Measurements from ENCODE around the gene PAPPA2.

The PAPPA2 gene

GRCh38 chr1:176605176-176605575 lies 142.2 kb downstream of the PAPPA2 start:
- no peak overlapping the region for H2AFZ ChIP-seq (ENCODE audit: insufficient read depth, low read length, poor library complexity)
- peak in 1 of 2 donors; percentile 62 for DNase-seq

GRCh38 chr1:176609556-176610408 lies 146.8 kb downstream of the PAPPA2 start:
- Histone ChIP-seq H3K79me1 (ENCODE audit: low read length) (peaks cover 4% of the 10 kb centered on the region), H2BK120ac (ENCODE audit: insufficient read depth, low read length, poor library complexity) (no peak overlapping the region), H4K12ac (ENCODE audit: low read depth, low read length) (no peak overlapping the region), H3K79me2 (ENCODE audit: control insufficient read depth, insufficient read depth, low read length, poor library complexity) (no peaks in the 10 kb centered on the region), H3K9ac (ENCODE audit: low read length) (no peak overlapping the region), H2AK5ac (ENCODE audit: low read length) (no peak overlapping the region), H3K9me3 (ENCODE audit: insufficient read depth, low read depth, low read length) (no peaks in the 10 kb centered on the region), H2BK5ac (ENCODE audit: low read depth, low read length, poor library complexity) (peak overlapping the region; percentile 50), H3K23ac (ENCODE audit: low read length) (no peak overlapping the region), H3K4me1 (ENCODE audit: control insufficient read depth in 1 of 2, insufficient read depth in 2 of 2, low read length in 2 of 2) (peaks cover 0 to 2% of the 10 kb centered on the region in 2 experiments), H3K36me3 (ENCODE audit: control insufficient read depth in 1 of 2, insufficient read depth in 2 of 2, low read length in 2 of 2) (no peaks in the 10 kb centered on the region), H4K91ac (ENCODE audit: low read depth, low read length) (peak overlapping the region; percentile 68), H3K27me3 (ENCODE audit: insufficient read depth, low read length) (no peaks in the 10 kb centered on the region), H3K4me2 (ENCODE audit: low read length) (no peak overlapping the region), H3K4me3 (ENCODE audit: low read depth, low read length) (no peak overlapping the region), H4K8ac (ENCODE audit: low read depth, low read length) (no peak overlapping the region), H3K4ac (ENCODE audit: low read depth, low read length) (no peak overlapping the region), H3K18ac (ENCODE audit: low read length) (no peak overlapping the region), H2AFZ (ENCODE audit: insufficient read depth, low read length, poor library complexity) (no peak overlapping the region), H2BK12ac (ENCODE audit: low read length) (peak overlapping the region; percentile 59), H3K14ac (ENCODE audit: low read length) (no peak overlapping the region), H3K27ac (ENCODE audit: low read depth, low read length) (no peak overlapping the region)
- no CpG with 5 or more reads among the region's 3 CpGs for WGBS (ENCODE audit: extremely low coverage, insufficient coverage, insufficient read length)
- DNase-seq = peak in 1 of 2 donors; percentile 63

More at GRCh38 chr1:176605176-176605575, 142.2 kb downstream of the PAPPA2 start:
- Histone ChIP-seq H3K79me2 (ENCODE audit: control insufficient read depth, insufficient read depth, low read length, poor library complexity) (no peaks in the 10 kb centered on the region), H2BK12ac (ENCODE audit: low read length) (no peak overlapping the region), H3K9ac (ENCODE audit: low read length) (no peak overlapping the region), H3K4ac (ENCODE audit: low read depth, low read length) (no peak overlapping the region), H3K9me3 (ENCODE audit: insufficient read depth, low read depth, low read length) (no peaks in the 10 kb centered on the region), H3K23ac (ENCODE audit: low read length) (no peak overlapping the region), H4K12ac (ENCODE audit: low read depth, low read length) (no peak overlapping the region), H3K4me2 (ENCODE audit: low read length) (no peak overlapping the region), H2BK5ac (ENCODE audit: low read depth, low read length, poor library complexity) (no peak overlapping the region), H3K4me1 (ENCODE audit: control insufficient read depth in 1 of 2, insufficient read depth in 2 of 2, low read length in 2 of 2) (peaks cover 8 to 16% of the 10 kb centered on the region in 2 experiments), H3K27ac (ENCODE audit: low read depth, low read length) (peak overlapping the region; percentile 47), H2BK120ac (ENCODE audit: insufficient read depth, low read length, poor library complexity) (no peak overlapping the region), H3K36me3 (ENCODE audit: control insufficient read depth in 1 of 2, insufficient read depth in 2 of 2, low read length in 2 of 2) (no peaks in the 10 kb centered on the region), H3K27me3 (ENCODE audit: insufficient read depth, low read length) (no peaks in the 10 kb centered on the region), H3K14ac (ENCODE audit: low read length) (no peak overlapping the region), H4K8ac (ENCODE audit: low read depth, low read length) (no peak overlapping the region), H2AK5ac (ENCODE audit: low read length) (no peak overlapping the region), H4K91ac (ENCODE audit: low read depth, low read length) (no peak overlapping the region), H3K79me1 (ENCODE audit: low read length) (peaks cover 14% of the 10 kb centered on the region), H3K18ac (ENCODE audit: low read length) (no peak overlapping the region), H3K4me3 (ENCODE audit: low read depth, low read length) (no peak overlapping the region)
- WGBS (ENCODE audit: extremely low coverage, insufficient coverage, insufficient read length) = no CpG with 5 or more reads among the region's 1 CpG

- H4K8ac ChIP-seq (ENCODE audit: low read depth, low read length) = no peak overlapping the region
- H2AK5ac ChIP-seq (ENCODE audit: low read length) = no peak overlapping the region
- H3K27me3 ChIP-seq (ENCODE audit: insufficient read depth, low read length) = no peaks in the 10 kb centered on the region
- H2AFZ ChIP-seq (ENCODE audit: insufficient read depth, low read length, poor library complexity) = no peak overlapping the region
- H2BK12ac ChIP-seq (ENCODE audit: low read length) = no peak overlapping the region
- no peak overlapping the region for H2BK120ac ChIP-seq (ENCODE audit: insufficient read depth, low read length, poor library complexity)
- H3K4me3 ChIP-seq (ENCODE audit: low read depth, low read length) = no peak overlapping the region
- H3K79me1 ChIP-seq (ENCODE audit: low read length) = peaks cover 2% of the 10 kb centered on the region
- no peak overlapping the region for H4K12ac ChIP-seq (ENCODE audit: low read depth, low read length)
- H3K79me2 ChIP-seq (ENCODE audit: control insufficient read depth, insufficient read depth, low read length, poor library complexity) = no peaks in the 10 kb centered on the region
- H3K9ac ChIP-seq (ENCODE audit: low read length) = no peak overlapping the region
- no peak overlapping the region for H3K4me2 ChIP-seq (ENCODE audit: low read length)
- H3K9me3 ChIP-seq (ENCODE audit: insufficient read depth, low read depth, low read length) = no peaks in the 10 kb centered on the region
- no peak overlapping the region for H2BK5ac ChIP-seq (ENCODE audit: low read depth, low read length, poor library complexity)
- no peak overlapping the region for H3K14ac ChIP-seq (ENCODE audit: low read length)
- DNase-seq = no peak
- no peak overlapping the region for H3K27ac ChIP-seq (ENCODE audit: low read depth, low read length)
- no peak overlapping the region for H3K23ac ChIP-seq (ENCODE audit: low read length)
- H3K36me3 ChIP-seq (ENCODE audit: control insufficient read depth in 1 of 2, insufficient read depth in 2 of 2, low read length in 2 of 2) = no peaks in the 10 kb centered on the region
- no peak overlapping the region for H3K4ac ChIP-seq (ENCODE audit: low read depth, low read length)
- H3K18ac ChIP-seq (ENCODE audit: low read length) = no peak overlapping the region
- peaks cover 0 to 2% of the 10 kb centered on the region in 2 experiments for H3K4me1 ChIP-seq (ENCODE audit: control insufficient read depth in 1 of 2, insufficient read depth in 2 of 2, low read length in 2 of 2)
- no CpG with 5 or more reads among the region's 4 CpGs for WGBS (ENCODE audit: extremely low coverage, insufficient coverage, insufficient read length)
- no peak overlapping the region for H4K91ac ChIP-seq (ENCODE audit: low read depth, low read length)
Observed at GRCh38 chr1:176612791-176613190, 149.8 kb downstream of the PAPPA2 start.

GRCh38 chr1:176617881-176618280 lies 154.9 kb downstream of the PAPPA2 start:
- Histone ChIP-seq H3K27me3 (ENCODE audit: insufficient read depth, low read length) (no peaks in the 10 kb centered on the region), H2BK12ac (ENCODE audit: low read length) (no peak overlapping the region), H4K8ac (ENCODE audit: low read depth, low read length) (no peak overlapping the region), H3K27ac (ENCODE audit: low read depth, low read length) (peak overlapping the region; percentile 9), H3K4me2 (ENCODE audit: low read length) (no peak overlapping the region), H3K4me1 (ENCODE audit: control insufficient read depth in 1 of 2, insufficient read depth in 2 of 2, low read length in 2 of 2) (no peaks in the 10 kb centered on the region), H2BK120ac (ENCODE audit: insufficient read depth, low read length, poor library complexity) (no peak overlapping the region), H4K91ac (ENCODE audit: low read depth, low read length) (no peak overlapping the region), H3K4me3 (ENCODE audit: low read depth, low read length) (no peak overlapping the region), H3K9ac (ENCODE audit: low read length) (no peak overlapping the region), H3K36me3 (ENCODE audit: control insufficient read depth in 1 of 2, insufficient read depth in 2 of 2, low read length in 2 of 2) (no peaks in the 10 kb centered on the region), H3K18ac (ENCODE audit: low read length) (no peak overlapping the region), H3K23ac (ENCODE audit: low read length) (no peak overlapping the region), H2AFZ (ENCODE audit: insufficient read depth, low read length, poor library complexity) (no peak overlapping the region), H3K4ac (ENCODE audit: low read depth, low read length) (no peak overlapping the region), H2BK5ac (ENCODE audit: low read depth, low read length, poor library complexity) (no peak overlapping the region), H3K79me1 (ENCODE audit: low read length) (no peaks in the 10 kb centered on the region), H3K14ac (ENCODE audit: low read length) (no peak overlapping the region), H3K9me3 (ENCODE audit: insufficient read depth, low read depth, low read length) (no peaks in the 10 kb centered on the region), H4K12ac (ENCODE audit: low read depth, low read length) (no peak overlapping the region), H2AK5ac (ENCODE audit: low read length) (no peak overlapping the region), H3K79me2 (ENCODE audit: control insufficient read depth, insufficient read depth, low read length, poor library complexity) (no peaks in the 10 kb centered on the region)
- DNase-seq = peak in 1 of 2 donors; percentile 58

All from trophoblast cell (in vitro differentiated cells and primary cell).